IMR-90 (cell line): Measurements from ENCODE around the gene AXIN2. TPM values are rescaled to one million over a fixed set of nuclear protein-coding genes. Genes with fewer than 3 reads are reported as not detected.

Experiments used
- ATAC-seq: fragments of 200-7000 bp; cut with Tn5 transposase; 2 replicates; pipeline ENCODE4 v1.9.1; 2020; ENCODE audit warnings: low read depth, mild to moderate bottlenecking, moderate library complexity
- BruUV-seq: library from RNA; stranded (reverse); fragments of 400-500 nt; replicated peaks from 2 replicates; lab custom pipeline; 2021; lab: Mats Ljungman, UMichigan
- CTCF ChIA-PET: fragments of 300-600 bp; formaldehyde crosslinking; extraction: SDS; loops from one replicate; lab custom pipeline; 2021; ENCODE audit warnings: antibody characterized with exemption; lab: Yijun Ruan, JAX
- POLR2A ChIA-PET: fragments of 300-600 bp; sonication (Branson Sonifier 250); formaldehyde crosslinking; loops from one replicate; lab custom pipeline; 2022; ENCODE audit warnings: antibody characterized with exemption; ENCODE audit not compliant: unreplicated experiment; lab: Charles Lee
- DNase-seq: peaks from one replicate; pipeline ENCODE4 v3.0.0; 2013
- H2AFZ ChIP-seq: replicated peaks from 2 replicates; pipeline ENCODE3; 2013; ENCODE audit warnings: low read length, mild to moderate bottlenecking; ENCODE audit not compliant: poor library complexity
- H2AK5ac ChIP-seq: 2 replicates; pipeline ENCODE4 v1.6.1; 2013; ENCODE audit warnings: low read depth, low read length, inconsistent platforms
- H2AK9ac ChIP-seq: replicated peaks from 2 replicates; pipeline ENCODE3; 2013; ENCODE audit warnings: mild to moderate bottlenecking, low read depth, low read length, moderate library complexity; ENCODE audit not compliant: poor library complexity
- H2BK120ac ChIP-seq: 2 replicates; pipeline ENCODE4 v1.6.1; 2013; ENCODE audit warnings: low read depth, low read length, inconsistent platforms
- H2BK15ac ChIP-seq: 3 replicates; pipeline ENCODE4 v1.6.1; 2013; ENCODE audit warnings: low read depth, low read length, inconsistent platforms
- H2BK20ac ChIP-seq: 2 replicates; pipeline ENCODE4 v1.6.1; 2013; ENCODE audit warnings: low read depth, mild to moderate bottlenecking, inconsistent platforms, low read length, moderate library complexity
- H2BK5ac ChIP-seq: 2 replicates; pipeline ENCODE4 v1.6.1; 2013; ENCODE audit warnings: mild to moderate bottlenecking, low read depth, low read length, inconsistent platforms; ENCODE audit not compliant: poor library complexity, severe bottlenecking
- H3K14ac ChIP-seq: replicated peaks from 2 replicates; pipeline ENCODE4 v1.6.1; 2013; ENCODE audit warnings: low read depth, low read length, inconsistent platforms
- H3K18ac ChIP-seq: 2 replicates; pipeline ENCODE4 v1.6.1; 2013; ENCODE audit warnings: low read depth, low read length, control low read depth
- H3K23ac ChIP-seq: 2 replicates; pipeline ENCODE4 v1.6.1; 2013; ENCODE audit warnings: low read depth, low read length, inconsistent platforms
- H3K27ac ChIP-seq: 2 replicates; pipeline ENCODE4 v1.5.1; 2013; ENCODE audit warnings: mild to moderate bottlenecking, control low read depth, low read length; ENCODE audit not compliant: insufficient read depth
- H3K27me3 ChIP-seq: 2 replicates; pipeline ENCODE4 v1.6.1; 2013; ENCODE audit warnings: low read length; ENCODE audit not compliant: control insufficient read depth, insufficient read depth
- H3K36me3 ChIP-seq: 2 replicates; pipeline ENCODE4 v1.6.1; 2013; ENCODE audit warnings: low read length, mixed read lengths; ENCODE audit not compliant: control insufficient read depth, insufficient read depth
- H3K4ac ChIP-seq: 2 replicates; pipeline ENCODE4 v1.6.1; 2013; ENCODE audit warnings: low read depth, low read length, inconsistent platforms
- H3K4me1 ChIP-seq: 2 replicates; pipeline ENCODE4 v1.6.1; 2013; ENCODE audit warnings: low read length, mixed read lengths; ENCODE audit not compliant: control insufficient read depth, insufficient read depth
- H3K4me2 ChIP-seq: 2 replicates; pipeline ENCODE4 v1.6.1; 2013; ENCODE audit warnings: low read depth, mild to moderate bottlenecking, control low read depth, low read length, moderate library complexity
- H3K4me3 ChIP-seq: 2 replicates; pipeline ENCODE4 v1.5.1; 2013; ENCODE audit warnings: low read depth, mild to moderate bottlenecking, control low read depth, low read length, moderate library complexity; ENCODE audit not compliant: insufficient read depth
- H3K56ac ChIP-seq: 2 replicates; pipeline ENCODE4 v1.6.1; 2013; ENCODE audit warnings: low read length, inconsistent platforms; ENCODE audit not compliant: insufficient read depth; ENCODE audit errors: extremely low read depth
- H3K79me1 ChIP-seq, 2 experiments: 2 replicates each; pipeline ENCODE4 v1.6.1; 2013; ENCODE audit warnings: low read length in 2 of 2, inconsistent platforms in 1 of 2, low read depth in 1 of 2
- H3K9ac ChIP-seq: 2 replicates; pipeline ENCODE4 v1.6.1; 2013; ENCODE audit warnings: low read depth, low read length, control low read depth
- H3K9me1 ChIP-seq: 2 replicates; pipeline ENCODE4 v1.6.1; 2013; ENCODE audit warnings: low read length, inconsistent platforms; ENCODE audit not compliant: insufficient read depth
- H3K9me3 ChIP-seq: 2 replicates; pipeline ENCODE4 v1.6.1; 2013; ENCODE audit warnings: low read length; ENCODE audit not compliant: control insufficient read depth, insufficient read depth
- H4K20me1 ChIP-seq: 2 replicates; pipeline ENCODE4 v1.6.1; 2013; ENCODE audit warnings: low read length, inconsistent platforms; ENCODE audit not compliant: insufficient read depth
- H4K5ac ChIP-seq: 2 replicates; pipeline ENCODE4 v1.6.1; 2013; ENCODE audit warnings: mild to moderate bottlenecking, low read depth, low read length, control low read depth
- H4K8ac ChIP-seq, 2 experiments: 2 replicates each; pipeline ENCODE4 v1.6.1; 2013; ENCODE audit warnings: low read depth in 2 of 2, low read length in 2 of 2, control low read depth in 1 of 2, inconsistent platforms in 1 of 2
- H4K91ac ChIP-seq: 2 replicates; pipeline ENCODE4 v1.6.1; 2013; ENCODE audit warnings: low read depth, low read length, inconsistent platforms; ENCODE audit not compliant: insufficient read depth
- BHLHE40 ChIP-seq: fragments of 150-350 bp; IDR thresholded peaks from 2 replicates; pipeline ENCODE4 v1.6.1; 2016; ENCODE audit warnings: mild to moderate bottlenecking, low read depth, low read length
- CEBPB ChIP-seq: IDR thresholded peaks from 2 replicates; pipeline ENCODE4 v1.6.1; 2012; ENCODE audit warnings: low read depth, low read length, improper control_type of control experiment
- FOS ChIP-seq: fragments of 150-350 bp; IDR thresholded peaks from 2 replicates; pipeline ENCODE4 v1.6.1; 2016; ENCODE audit warnings: low read depth, low read length
- MAZ ChIP-seq: IDR thresholded peaks from 2 replicates; pipeline ENCODE4 v1.6.1; 2012; ENCODE audit warnings: low read depth, mild to moderate bottlenecking, low read length, improper control_type of control experiment, moderate library complexity, borderline replicate concordance
- POLR2A ChIP-seq: IDR thresholded peaks from 2 replicates; pipeline ENCODE4 v1.6.1; 2012; ENCODE audit warnings: mild to moderate bottlenecking, low read depth, low read length
- RAD21 ChIP-seq: IDR thresholded peaks from 2 replicates; pipeline ENCODE4 v1.6.1; 2012; ENCODE audit warnings: low read length, improper control_type of control experiment
- RCOR1 ChIP-seq: IDR thresholded peaks from 2 replicates; pipeline ENCODE4 v1.6.1; 2012; ENCODE audit warnings: mild to moderate bottlenecking, low read length, improper control_type of control experiment; ENCODE audit not compliant: insufficient replicate concordance
- SMC3 ChIP-seq: fragments of 150-350 bp; IDR thresholded peaks from 2 replicates; pipeline ENCODE4 v1.6.1; 2016; ENCODE audit warnings: low read depth, mild to moderate bottlenecking, antibody characterized with exemption, low read length, moderate library complexity
- WGBS, 2 experiments: methylation state at CpG; one replicate each; pipeline versions ENCODE4 v1.1.5 to v1.1.7; 2013; ENCODE audit warnings: missing lambda C conversion rate in 2 of 2; ENCODE audit not compliant: insufficient read length in 1 of 2; ENCODE audit errors: extremely low coverage in 2 of 2; 5-methylcytosine and 5-hydroxymethylcytosine counted together
- dilution Hi-C: fragments of 300-500 bp; cut with HindIII; formaldehyde crosslinking; loops from one replicate; pipeline ENCODE4 v1.14.3; 2018; ENCODE audit warnings: low sequenced_read_pairs; ENCODE audit not compliant: unreplicated experiment
- in situ Hi-C: fragments of 300-500 bp; cut with MboI; formaldehyde crosslinking; loops from 3 replicates; pipeline ENCODE4 v1.14.3; 2019; ENCODE audit warnings: low sequenced_read_pairs, inconsistent platforms, mixed read lengths
- intact Hi-C: fragments of 100-400 bp; cut with micrococcal nuclease; formaldehyde crosslinking; loops from 2 replicates; pipeline ENCODE4 v1.10.0; 2022
- polyA plus RNA-seq, 3 experiments: library from polyadenylated mRNA; depleted of rRNA; stranded (reverse); fragments of >200 nt; gene quantifications; 2 replicates each; pipeline ENCODE4 v1.2.3, GENCODE V29; 2012; ENCODE audit warnings: low replicate concordance in 1 of 3
- total RNA-seq: library from RNA; depleted of rRNA; stranded (reverse); fragments of >200 nt; gene quantifications from 2 replicates; pipeline ENCODE4 v1.2.3, GENCODE V29; 2012
- TF ChIP-seq, protein P1 (sequence below): conservative IDR thresholded peaks from 2 replicates; pipeline ENCODE4 v1.5.1; 2012; ENCODE audit warnings: mild to moderate bottlenecking, low read depth, low read length, improper control_type of control experiment

The AXIN2 gene
- total and polyA plus RNA-seq, 2 of the 4 experiments (the other 2 are of a cell fraction): 0.91 to 1.8 TPM

GRCh38 chr17:65522751-65523404, 38.6 kb downstream of the AXIN2 start:
- no TSS peak for BruUV-seq

More at GRCh38 chr17:65522751-65523404, 38.6 kb downstream of the AXIN2 start:
- Histone ChIP-seq H3K79me1 (no peaks in the 10 kb centered on the region), H2BK15ac (no peak overlapping the region), H3K18ac (no peak overlapping the region), H3K36me3 (no peaks in the 10 kb centered on the region), H3K4me3 (no peak overlapping the region), H3K9me3 (peaks cover 2% of the 10 kb centered on the region; the same call in 1 of the 2 replicates), H3K56ac (no peak overlapping the region), H3K27ac (no peak overlapping the region), H3K23ac (no peak overlapping the region), H2AFZ (no peak overlapping the region), H3K9ac (no peak overlapping the region), H2BK5ac (no peak overlapping the region), H4K20me1 (no peaks in the 10 kb centered on the region), H4K91ac (no peak overlapping the region; the same call in 1 of the 2 replicates), H4K5ac (no peak overlapping the region), H3K4me1 (no peaks in the 10 kb centered on the region), H3K4ac (no peak overlapping the region), H3K4me2 (no peak overlapping the region), H2AK5ac (no peak overlapping the region), H2AK9ac (no peak overlapping the region), H3K9me1 (peaks cover 4% of the 10 kb centered on the region; the same call in 1 of the 2 replicates), H3K14ac (no peak overlapping the region), H2BK20ac (no peak overlapping the region), H2BK120ac (no peak overlapping the region; the same call in 1 of the 2 replicates), H3K27me3 (peaks cover 12% of the 10 kb centered on the region), H4K8ac (no peak overlapping the region)
- ChIA-PET CTCF (no interaction called here), POLR2A (no interaction called here)
- DNase-seq: no peak
- TF ChIP-seq SMC3 (no peak), BHLHE40 (no peak), FOS (no peak), RAD21 (no peak), MAZ (no peak), CEBPB (no peak), POLR2A (no peak), RCOR1 (no peak)
- TF ChIP-seq, protein P1, sequence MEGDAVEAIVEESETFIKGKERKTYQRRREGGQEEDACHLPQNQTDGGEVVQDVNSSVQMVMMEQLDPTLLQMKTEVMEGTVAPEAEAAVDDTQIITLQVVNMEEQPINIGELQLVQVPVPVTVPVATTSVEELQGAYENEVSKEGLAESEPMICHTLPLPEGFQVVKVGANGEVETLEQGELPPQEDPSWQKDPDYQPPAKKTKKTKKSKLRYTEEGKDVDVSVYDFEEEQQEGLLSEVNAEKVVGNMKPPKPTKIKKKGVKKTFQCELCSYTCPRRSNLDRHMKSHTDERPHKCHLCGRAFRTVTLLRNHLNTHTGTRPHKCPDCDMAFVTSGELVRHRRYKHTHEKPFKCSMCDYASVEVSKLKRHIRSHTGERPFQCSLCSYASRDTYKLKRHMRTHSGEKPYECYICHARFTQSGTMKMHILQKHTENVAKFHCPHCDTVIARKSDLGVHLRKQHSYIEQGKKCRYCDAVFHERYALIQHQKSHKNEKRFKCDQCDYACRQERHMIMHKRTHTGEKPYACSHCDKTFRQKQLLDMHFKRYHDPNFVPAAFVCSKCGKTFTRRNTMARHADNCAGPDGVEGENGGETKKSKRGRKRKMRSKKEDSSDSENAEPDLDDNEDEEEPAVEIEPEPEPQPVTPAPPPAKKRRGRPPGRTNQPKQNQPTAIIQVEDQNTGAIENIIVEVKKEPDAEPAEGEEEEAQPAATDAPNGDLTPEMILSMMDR: no peak
- dilution Hi-C loops (no loop called here), in situ Hi-C loops (no loop called here), intact Hi-C loops (no loop called here)
- ATAC-seq: no peak; the same call in 1 of the 2 replicates
- WGBS, 2 experiments: no CpG with 5 or more reads among the region's 14 CpGs
